Endothelial cell of umbilical vein (primary cell): ENCODE results near the gene MGLL. TPM values are rescaled to one million over a fixed set of nuclear protein-coding genes. Genes with fewer than 3 reads are reported as not detected.

Experiments
- BruUV-seq: library from RNA; stranded (reverse); fragments of 400-500 nt; replicated peaks from 2 replicates; lab custom pipeline; 2021; lab: Mats Ljungman, UMichigan
- CTCF ChIA-PET: fragments of 300-600, 350-600 bp; sonication (Branson Sonifier 250); formaldehyde crosslinking; loops from one replicate; lab custom pipeline; 2021; ENCODE audit warnings: antibody characterized with exemption, inconsistent platforms; lab: Charles Lee
- POLR2A ChIA-PET: fragments of 300-600, 350-600 bp; sonication (Branson Sonifier 250); formaldehyde crosslinking; loops from one replicate; lab custom pipeline; 2021; ENCODE audit warnings: antibody characterized with exemption, inconsistent platforms; lab: Charles Lee
- DNase-seq: peaks from one replicate; pipeline ENCODE4 v3.0.0-alpha.2; 2011; ENCODE audit warnings: low read depth, low spot score
- FAIRE-seq: peaks from 2 replicates; lab custom pipeline; 2011; peaks lifted over from hg19 to GRCh38; lab: Jason Lieb, UNC
- H2AFZ ChIP-seq: 2 replicates; pipeline ENCODE4 v1.6.0; 2012; ENCODE audit warnings: low read depth, low read length, control low read depth, inconsistent platforms
- H3K27ac ChIP-seq: 2 replicates; pipeline ENCODE4 v1.5.1; 2011; ENCODE audit warnings: low read depth, mild to moderate bottlenecking, control low read depth, low read length, moderate library complexity; ENCODE audit not compliant: insufficient read depth
- H3K27me3 ChIP-seq, 2 experiments: 2 replicates each; pipeline versions ENCODE4 v1.6.0 to v1.6.1; 2011; ENCODE audit warnings: low read length in 2 of 2, mixed read lengths in 1 of 2; ENCODE audit not compliant: control insufficient read depth in 2 of 2, insufficient read depth in 2 of 2
- H3K36me3 ChIP-seq, 2 experiments: 2 replicates in 1 of 2; 3 replicates in 1 of 2; pipeline ENCODE4 v1.5.1; 2011; ENCODE audit warnings: low read length in 2 of 2, mild to moderate bottlenecking in 1 of 2, moderate library complexity in 1 of 2; ENCODE audit not compliant: control insufficient read depth in 2 of 2, insufficient read depth in 2 of 2; ENCODE audit errors: extremely low read depth in 1 of 2
- H3K4me1 ChIP-seq: 3 replicates; pipeline ENCODE4 v1.5.1; 2011; ENCODE audit warnings: mild to moderate bottlenecking, low read length; ENCODE audit not compliant: control insufficient read depth, insufficient read depth; ENCODE audit errors: extremely low read depth
- H3K4me2 ChIP-seq: 2 replicates; pipeline ENCODE4 v1.6.1; 2011; ENCODE audit warnings: low read length, control low read depth, mixed read lengths; ENCODE audit not compliant: insufficient read depth
- H3K4me3 ChIP-seq, 3 experiments: fragments of 200-600 bp in 1 of 3; sonication (generic), shearing (Covaris generic) in 1 of 3; replicated peaks in 1 of 3; 2 replicates each; pipeline ENCODE4 v1.5.1; 2011 to 2016; ENCODE audit warnings: control low read depth in 3 of 3, low read length in 3 of 3, mild to moderate bottlenecking in 2 of 3, inconsistent platforms in 1 of 3, low read depth in 1 of 3, moderate library complexity in 1 of 3; ENCODE audit not compliant: insufficient read depth in 1 of 3
- H3K79me2 ChIP-seq: 2 replicates; pipeline ENCODE4 v1.6.0; 2012; ENCODE audit warnings: low read length, inconsistent platforms; ENCODE audit not compliant: control insufficient read depth, insufficient read depth
- H3K9ac ChIP-seq: replicated peaks from 2 replicates; pipeline ENCODE3; 2011; ENCODE audit warnings: low read length, control low read depth; ENCODE audit not compliant: insufficient read depth; ENCODE audit errors: extremely low read depth
- H3K9me1 ChIP-seq: replicated peaks from 3 replicates; pipeline ENCODE4 v1.6.0; 2011; ENCODE audit warnings: mild to moderate bottlenecking, low read length; ENCODE audit not compliant: control insufficient read depth, insufficient read depth; ENCODE audit errors: extremely low read depth
- H3K9me3 ChIP-seq: replicated peaks from 2 replicates; pipeline ENCODE4 v1.5.1; 2012; ENCODE audit warnings: low read length, inconsistent platforms; ENCODE audit not compliant: control insufficient read depth, insufficient read depth
- H4K20me1 ChIP-seq: replicated peaks from 2 replicates; pipeline ENCODE3; 2011; ENCODE audit warnings: mild to moderate bottlenecking, low read length; ENCODE audit not compliant: control insufficient read depth, insufficient read depth; ENCODE audit errors: extremely low read depth
- EZH2 ChIP-seq: IDR thresholded peaks from 2 replicates; pipeline ENCODE4 v1.6.1; 2012; ENCODE audit warnings: borderline replicate concordance, low read depth, mild to moderate bottlenecking, moderate library complexity, low read length, inconsistent platforms; ENCODE audit not compliant: severe bottlenecking
- FOS ChIP-seq: IDR thresholded peaks from 2 replicates; pipeline ENCODE4 v1.6.1; 2011; ENCODE audit warnings: mild to moderate bottlenecking, low read length, moderate library complexity, borderline replicate concordance; ENCODE audit not compliant: insufficient read depth
- GATA2 ChIP-seq: IDR thresholded peaks from 2 replicates; pipeline ENCODE4 v1.7.0; 2011; ENCODE audit warnings: low read depth, mild to moderate bottlenecking, moderate library complexity, mixed read lengths, low read length; ENCODE audit not compliant: insufficient read length, insufficient read depth
- JUN ChIP-seq: IDR thresholded peaks from 2 replicates; pipeline ENCODE4 v1.6.1; 2011; ENCODE audit warnings: borderline replicate concordance, low read depth; ENCODE audit not compliant: insufficient read length, insufficient read depth
- MYC ChIP-seq: IDR thresholded peaks from one replicate; pipeline ENCODE4 v1.6.1; 2011; ENCODE audit warnings: mild to moderate bottlenecking, low read depth, low read length
- POLR2A ChIP-seq: IDR thresholded peaks from 2 replicates; pipeline ENCODE4 v1.6.1; 2012; ENCODE audit warnings: low read depth, mild to moderate bottlenecking, control low read depth, low read length
- POLR2AphosphoS5 ChIP-seq: IDR thresholded peaks from 2 replicates; pipeline ENCODE4 v1.6.1; 2012; ENCODE audit warnings: low read depth, mild to moderate bottlenecking, control low read depth, low read length, moderate library complexity; ENCODE audit not compliant: insufficient read depth
- dilution Hi-C: fragments of 300-500 bp; cut with MboI; formaldehyde crosslinking; loops from one replicate; pipeline ENCODE4 v1.15.0; 2019; ENCODE audit warnings: low sequenced_read_pairs; ENCODE audit not compliant: extremely low pct_ligation_motif_present
- intact Hi-C: fragments of 100-400 bp; cut with micrococcal nuclease; formaldehyde crosslinking; loops from one replicate; pipeline ENCODE4 v1.10.0; 2022
- polyA plus RNA-seq, 4 experiments: library from polyadenylated mRNA; depleted of rRNA in 3 of 4; stranded (reverse) in 3 of 4; unstranded in 1 of 4; fragments of >200 nt; gene quantifications; 2 replicates each; pipeline versions ENCODE4 v1.2.1 to v1.2.3, GENCODE V29; 2011 to 2012; ENCODE audit warnings: missing spikeins in 1 of 4
- total RNA-seq: library from RNA; stranded (reverse); gene quantifications from 2 replicates; pipeline ENCODE4 v1.2.3, GENCODE V29; 2021
- TF ChIP-seq, protein P1 (sequence below): IDR thresholded peaks from 2 replicates; pipeline ENCODE4 v1.6.1; 2011; ENCODE audit not compliant: insufficient read depth, insufficient read length
- TF ChIP-seq, protein P2 (sequence below), 2 donors: IDR thresholded peaks; 1 replicate in 1 of 2; 2 replicates in 1 of 2; pipeline ENCODE4 v1.5.1; 2011; ENCODE audit warnings: low read length in 2 of 2, mild to moderate bottlenecking in 2 of 2, moderate library complexity in 2 of 2, control low read depth in 1 of 2, inconsistent platforms in 1 of 2, low read depth in 1 of 2; ENCODE audit not compliant: insufficient read depth in 1 of 2; ENCODE audit errors: extremely low read depth in 1 of 2

MGLL gene
- total and polyA plus RNA-seq, 2 donors (not counting 3 experiments of a cell fraction or from before 2014, with no cell fraction given), result 30.7 to 60.2 TPM

DNA sequence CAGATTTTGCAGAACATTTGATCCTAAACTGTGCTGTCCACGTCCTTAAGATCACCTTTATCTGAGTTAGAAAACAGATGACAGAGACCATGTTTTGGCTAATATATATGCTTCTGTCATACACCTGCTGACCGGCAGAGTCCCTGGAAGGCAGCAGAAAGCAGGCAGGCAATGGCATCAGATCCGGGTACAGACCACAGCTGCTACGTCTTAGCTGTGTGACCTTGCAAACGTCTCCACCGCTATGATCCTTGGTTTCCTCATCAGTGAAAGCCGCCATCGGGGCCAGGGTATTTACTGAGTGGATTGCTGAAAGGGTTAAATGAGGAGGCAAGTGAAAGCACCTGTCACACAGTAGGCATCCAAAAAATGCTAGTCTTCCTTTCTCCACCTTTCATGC, 77.4 kb downstream of the MGLL start:
- dilution Hi-C loops (no loop called here), intact Hi-C loops (no loop called here)
- FAIRE-seq (no peak), DNase-seq (no peak)
- H3K79me2 ChIP-seq, result no peaks in the 10 kb centered on the region
- no peaks in the 10 kb centered on the region for H4K20me1 ChIP-seq
- BruUV-seq, result no TSS peak
- TF ChIP-seq, protein P1, sequence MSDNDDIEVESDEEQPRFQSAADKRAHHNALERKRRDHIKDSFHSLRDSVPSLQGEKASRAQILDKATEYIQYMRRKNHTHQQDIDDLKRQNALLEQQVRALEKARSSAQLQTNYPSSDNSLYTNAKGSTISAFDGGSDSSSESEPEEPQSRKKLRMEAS, result no peak
- TF ChIP-seq POLR2AphosphoS5, result no peak
- TF ChIP-seq FOS, result no peak
- TF ChIP-seq EZH2, result no peak
- TF ChIP-seq JUN, result no peak
- no peak for TF ChIP-seq MYC
- TF ChIP-seq POLR2A, result no peak
- no peak for TF ChIP-seq GATA2
- TF ChIP-seq, protein P2, sequence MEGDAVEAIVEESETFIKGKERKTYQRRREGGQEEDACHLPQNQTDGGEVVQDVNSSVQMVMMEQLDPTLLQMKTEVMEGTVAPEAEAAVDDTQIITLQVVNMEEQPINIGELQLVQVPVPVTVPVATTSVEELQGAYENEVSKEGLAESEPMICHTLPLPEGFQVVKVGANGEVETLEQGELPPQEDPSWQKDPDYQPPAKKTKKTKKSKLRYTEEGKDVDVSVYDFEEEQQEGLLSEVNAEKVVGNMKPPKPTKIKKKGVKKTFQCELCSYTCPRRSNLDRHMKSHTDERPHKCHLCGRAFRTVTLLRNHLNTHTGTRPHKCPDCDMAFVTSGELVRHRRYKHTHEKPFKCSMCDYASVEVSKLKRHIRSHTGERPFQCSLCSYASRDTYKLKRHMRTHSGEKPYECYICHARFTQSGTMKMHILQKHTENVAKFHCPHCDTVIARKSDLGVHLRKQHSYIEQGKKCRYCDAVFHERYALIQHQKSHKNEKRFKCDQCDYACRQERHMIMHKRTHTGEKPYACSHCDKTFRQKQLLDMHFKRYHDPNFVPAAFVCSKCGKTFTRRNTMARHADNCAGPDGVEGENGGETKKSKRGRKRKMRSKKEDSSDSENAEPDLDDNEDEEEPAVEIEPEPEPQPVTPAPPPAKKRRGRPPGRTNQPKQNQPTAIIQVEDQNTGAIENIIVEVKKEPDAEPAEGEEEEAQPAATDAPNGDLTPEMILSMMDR (IDR thresholded peaks at IDR 0.05; ENCODE audit: extremely low read depth in 1 of 2, insufficient read depth in 1 of 2, low read depth in 1 of 2, low read length in 2 of 2), result no peak
- no peaks in the 10 kb centered on the region for H3K27me3 ChIP-seq
- H3K36me3 ChIP-seq, result no peaks in the 10 kb centered on the region
- H3K27ac ChIP-seq, result no peak overlapping the region
- ChIA-PET POLR2A (no interaction called here), CTCF (no interaction called here)
- H3K9me3 ChIP-seq, result no peaks in the 10 kb centered on the region
- H2AFZ ChIP-seq, result no peak overlapping the region
- no peak overlapping the region for H3K9ac ChIP-seq
- no peaks in the 10 kb centered on the region for H3K9me1 ChIP-seq
- H3K4me3 ChIP-seq, result no peak overlapping the region
- H3K4me1 ChIP-seq, result peaks cover 26% of the 10 kb centered on the region
- H3K4me2 ChIP-seq, result no peak overlapping the region
